ENCODE data around the gene NGEF.
"Not testable (repeated sequence)": the region's sequence is repeated elsewhere in the genome, so short reads cannot be mapped to it uniquely, and the experiment has no call there.

DNA sequence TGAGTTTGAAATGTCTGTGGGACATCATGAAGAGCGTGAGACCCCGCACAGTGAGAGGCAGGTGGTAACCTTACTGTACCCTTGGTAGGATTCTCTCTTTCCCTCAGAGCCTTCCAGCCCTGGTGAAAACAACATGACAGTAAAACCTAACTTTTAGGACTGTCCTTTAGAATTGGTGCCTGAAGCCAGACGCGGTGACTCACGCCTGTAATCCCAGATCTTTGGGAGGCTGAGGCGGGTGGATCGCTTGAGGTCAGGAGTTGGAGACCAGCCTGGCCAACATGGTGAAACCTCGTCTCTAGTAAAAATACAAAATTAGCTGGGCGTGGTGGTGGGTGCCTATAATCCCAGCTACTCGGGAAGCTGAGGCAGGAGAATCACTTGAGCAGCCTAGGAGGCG lies 161.0 kb downstream of the NGEF start:
- TF ChIP-seq, protein P1, sequence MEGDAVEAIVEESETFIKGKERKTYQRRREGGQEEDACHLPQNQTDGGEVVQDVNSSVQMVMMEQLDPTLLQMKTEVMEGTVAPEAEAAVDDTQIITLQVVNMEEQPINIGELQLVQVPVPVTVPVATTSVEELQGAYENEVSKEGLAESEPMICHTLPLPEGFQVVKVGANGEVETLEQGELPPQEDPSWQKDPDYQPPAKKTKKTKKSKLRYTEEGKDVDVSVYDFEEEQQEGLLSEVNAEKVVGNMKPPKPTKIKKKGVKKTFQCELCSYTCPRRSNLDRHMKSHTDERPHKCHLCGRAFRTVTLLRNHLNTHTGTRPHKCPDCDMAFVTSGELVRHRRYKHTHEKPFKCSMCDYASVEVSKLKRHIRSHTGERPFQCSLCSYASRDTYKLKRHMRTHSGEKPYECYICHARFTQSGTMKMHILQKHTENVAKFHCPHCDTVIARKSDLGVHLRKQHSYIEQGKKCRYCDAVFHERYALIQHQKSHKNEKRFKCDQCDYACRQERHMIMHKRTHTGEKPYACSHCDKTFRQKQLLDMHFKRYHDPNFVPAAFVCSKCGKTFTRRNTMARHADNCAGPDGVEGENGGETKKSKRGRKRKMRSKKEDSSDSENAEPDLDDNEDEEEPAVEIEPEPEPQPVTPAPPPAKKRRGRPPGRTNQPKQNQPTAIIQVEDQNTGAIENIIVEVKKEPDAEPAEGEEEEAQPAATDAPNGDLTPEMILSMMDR (IDR thresholded peaks at IDR 0.05; ENCODE audit: insufficient read depth, low read length) = not testable (repeated sequence)
- TF ChIP-seq GABPA, POLR2AphosphoS5 (IDR thresholded peaks at IDR 0.05; ENCODE audit: low read depth): not testable (repeated sequence)
